GM12878 (cell line): ENCODE results near the gene DPP9.

Experiments used
- ESRRA ChIP-seq: IDR thresholded peaks from 2 replicates; pipeline ENCODE4 v1.6.1; 2012; ENCODE audit warnings: mild to moderate bottlenecking, low read length, improper control_type of control experiment
- ZNF274 ChIP-seq: IDR thresholded peaks from one replicate; pipeline ENCODE4 v1.8.0; 2011; ENCODE audit not compliant: insufficient read length, insufficient read depth
- TF ChIP-seq, protein P1 (sequence below), 3 experiments: IDR thresholded peaks in 2 of 3; conservative IDR thresholded peaks in 1 of 3; 2 replicates each; pipeline ENCODE4 v1.5.1; 2011; ENCODE audit warnings: low read depth in 3 of 3, low read length in 3 of 3, mild to moderate bottlenecking in 3 of 3, control low read depth in 2 of 3, moderate library complexity in 2 of 3, inconsistent platforms in 1 of 3, mixed read lengths in 1 of 3; ENCODE audit not compliant: control insufficient read depth in 2 of 3, insufficient read depth in 1 of 3; ENCODE audit errors: extremely low read depth in 1 of 3

DNA sequence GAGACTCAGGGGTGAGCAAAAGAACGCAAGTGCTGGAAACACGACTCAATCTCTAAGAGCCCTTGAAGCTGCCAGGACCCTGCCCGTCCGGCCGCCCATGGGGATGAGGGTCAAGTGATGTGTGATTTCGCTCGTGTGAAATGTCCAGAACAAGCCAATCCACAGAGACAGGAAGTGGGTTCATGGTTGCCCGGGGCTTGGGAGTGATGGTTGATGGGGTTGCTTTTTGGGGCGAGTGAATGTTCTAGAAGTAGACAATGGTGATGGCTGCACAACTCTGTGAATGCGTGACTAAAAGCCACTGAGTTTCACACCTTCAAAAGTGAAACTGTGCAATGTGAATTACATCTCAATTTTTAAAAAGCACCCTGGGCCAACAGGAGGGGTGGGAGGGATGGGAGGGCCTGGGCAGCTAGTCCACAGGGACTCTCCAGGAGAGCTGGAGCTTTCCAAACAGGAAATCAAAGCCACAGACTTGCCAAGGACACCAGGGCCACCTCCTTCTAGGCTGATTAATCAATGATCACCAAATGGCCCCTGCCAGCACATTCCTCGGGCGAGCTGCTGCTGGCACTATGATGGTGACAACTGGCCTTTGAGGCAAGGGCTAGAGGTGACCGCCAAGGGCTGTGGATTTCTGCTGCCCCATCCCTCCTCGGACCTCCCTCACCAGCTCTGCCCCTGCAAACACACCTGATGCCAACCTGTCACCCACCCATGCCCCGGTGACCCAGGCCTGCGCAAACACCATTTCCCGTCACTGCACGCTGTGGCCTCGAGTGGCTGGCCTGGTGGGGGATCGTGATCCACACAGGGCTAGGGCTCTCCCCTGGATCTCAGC lies 14.0 kb downstream of the DPP9 start:
- TF ChIP-seq, protein P1, sequence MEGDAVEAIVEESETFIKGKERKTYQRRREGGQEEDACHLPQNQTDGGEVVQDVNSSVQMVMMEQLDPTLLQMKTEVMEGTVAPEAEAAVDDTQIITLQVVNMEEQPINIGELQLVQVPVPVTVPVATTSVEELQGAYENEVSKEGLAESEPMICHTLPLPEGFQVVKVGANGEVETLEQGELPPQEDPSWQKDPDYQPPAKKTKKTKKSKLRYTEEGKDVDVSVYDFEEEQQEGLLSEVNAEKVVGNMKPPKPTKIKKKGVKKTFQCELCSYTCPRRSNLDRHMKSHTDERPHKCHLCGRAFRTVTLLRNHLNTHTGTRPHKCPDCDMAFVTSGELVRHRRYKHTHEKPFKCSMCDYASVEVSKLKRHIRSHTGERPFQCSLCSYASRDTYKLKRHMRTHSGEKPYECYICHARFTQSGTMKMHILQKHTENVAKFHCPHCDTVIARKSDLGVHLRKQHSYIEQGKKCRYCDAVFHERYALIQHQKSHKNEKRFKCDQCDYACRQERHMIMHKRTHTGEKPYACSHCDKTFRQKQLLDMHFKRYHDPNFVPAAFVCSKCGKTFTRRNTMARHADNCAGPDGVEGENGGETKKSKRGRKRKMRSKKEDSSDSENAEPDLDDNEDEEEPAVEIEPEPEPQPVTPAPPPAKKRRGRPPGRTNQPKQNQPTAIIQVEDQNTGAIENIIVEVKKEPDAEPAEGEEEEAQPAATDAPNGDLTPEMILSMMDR (IDR thresholded peaks at IDR 0.05 in 2 of 3, conservative IDR thresholded peaks at IDR 0.05 in 1 of 3; ENCODE audit: control insufficient read depth in 2 of 3, extremely low read depth in 1 of 3, insufficient read depth in 1 of 3, low read depth in 3 of 3, low read length in 3 of 3), result no peak
- TF ChIP-seq ESRRA (no peak), ZNF274 (no peak)
